ENCODE measurements around the gene DCTPP1. TPM values are rescaled to one million over a fixed set of nuclear protein-coding genes. Genes with fewer than 3 reads are reported as not detected.
"Not testable (repeated sequence)": the region's sequence is repeated elsewhere in the genome, so short reads cannot be mapped to it uniquely, and the experiment has no call there.

The DCTPP1 gene
- total and polyA plus RNA-seq, 2 donors from 2014 or later: 39.1 to 64.7 TPM

- Histone ChIP-seq H3K4me3 (ENCODE audit: low read length in 3 of 3) (no peak overlapping the region), H3K9ac (ENCODE audit: low read length in 3 of 3) (no peak overlapping the region), H3K27me3 (ENCODE audit: control insufficient read depth, insufficient read depth, low read length) (no peaks in the 10 kb centered on the region), H3K4me1 (ENCODE audit: control insufficient read depth in 2 of 3, insufficient read depth in 2 of 3, low read depth in 1 of 3, low read length in 3 of 3) (no peaks in the 10 kb centered on the region), H3K27ac (ENCODE audit: low read depth in 2 of 2, low read length in 2 of 2) (no peak overlapping the region), H3K36me3 (ENCODE audit: control insufficient read depth in 2 of 3, insufficient read depth in 3 of 3, low read length in 3 of 3) (no peaks in the 10 kb centered on the region), H3K9me3 (ENCODE audit: control insufficient read depth in 2 of 3, insufficient read depth in 1 of 3, low read length in 3 of 3) (no peaks in the 10 kb centered on the region)
- intact Hi-C loops (cut with DNase I): no loop called here
- FAIRE-seq: no peak
- TF ChIP-seq, protein P1, sequence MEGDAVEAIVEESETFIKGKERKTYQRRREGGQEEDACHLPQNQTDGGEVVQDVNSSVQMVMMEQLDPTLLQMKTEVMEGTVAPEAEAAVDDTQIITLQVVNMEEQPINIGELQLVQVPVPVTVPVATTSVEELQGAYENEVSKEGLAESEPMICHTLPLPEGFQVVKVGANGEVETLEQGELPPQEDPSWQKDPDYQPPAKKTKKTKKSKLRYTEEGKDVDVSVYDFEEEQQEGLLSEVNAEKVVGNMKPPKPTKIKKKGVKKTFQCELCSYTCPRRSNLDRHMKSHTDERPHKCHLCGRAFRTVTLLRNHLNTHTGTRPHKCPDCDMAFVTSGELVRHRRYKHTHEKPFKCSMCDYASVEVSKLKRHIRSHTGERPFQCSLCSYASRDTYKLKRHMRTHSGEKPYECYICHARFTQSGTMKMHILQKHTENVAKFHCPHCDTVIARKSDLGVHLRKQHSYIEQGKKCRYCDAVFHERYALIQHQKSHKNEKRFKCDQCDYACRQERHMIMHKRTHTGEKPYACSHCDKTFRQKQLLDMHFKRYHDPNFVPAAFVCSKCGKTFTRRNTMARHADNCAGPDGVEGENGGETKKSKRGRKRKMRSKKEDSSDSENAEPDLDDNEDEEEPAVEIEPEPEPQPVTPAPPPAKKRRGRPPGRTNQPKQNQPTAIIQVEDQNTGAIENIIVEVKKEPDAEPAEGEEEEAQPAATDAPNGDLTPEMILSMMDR (IDR thresholded peaks at IDR 0.05; ENCODE audit: borderline replicate concordance, extremely low read depth, insufficient read depth): no peak
- no peak for DNase-seq
Measured at GRCh38 chr16:30470170-30470512, 40.3 kb upstream of the DCTPP1 start.

GRCh38 chr16:30464078-30464477 lies 34.2 kb upstream of the DCTPP1 start:
- Histone ChIP-seq H3K9me3 (ENCODE audit: control insufficient read depth in 2 of 3, insufficient read depth in 1 of 3, low read length in 3 of 3) (no peaks in the 10 kb centered on the region), H3K4me1 (ENCODE audit: control insufficient read depth in 2 of 3, insufficient read depth in 2 of 3, low read depth in 1 of 3, low read length in 3 of 3) (no peaks in the 10 kb centered on the region), H3K27ac (ENCODE audit: low read depth in 2 of 2, low read length in 2 of 2) (no peak overlapping the region), H3K36me3 (ENCODE audit: control insufficient read depth in 2 of 3, insufficient read depth in 3 of 3, low read length in 3 of 3) (no peaks in the 10 kb centered on the region), H3K4me3 (ENCODE audit: low read length in 3 of 3) (no peak overlapping the region), H3K9ac (ENCODE audit: low read length in 3 of 3) (no peak overlapping the region), H3K27me3 (ENCODE audit: control insufficient read depth, insufficient read depth, low read length) (no peaks in the 10 kb centered on the region)
- FAIRE-seq (no peak), DNase-seq (no peak)
- intact Hi-C loops (cut with DNase I): no loop called here
- TF ChIP-seq, protein P1 (IDR thresholded peaks at IDR 0.05; ENCODE audit: borderline replicate concordance, extremely low read depth, insufficient read depth): no peak

DNA sequence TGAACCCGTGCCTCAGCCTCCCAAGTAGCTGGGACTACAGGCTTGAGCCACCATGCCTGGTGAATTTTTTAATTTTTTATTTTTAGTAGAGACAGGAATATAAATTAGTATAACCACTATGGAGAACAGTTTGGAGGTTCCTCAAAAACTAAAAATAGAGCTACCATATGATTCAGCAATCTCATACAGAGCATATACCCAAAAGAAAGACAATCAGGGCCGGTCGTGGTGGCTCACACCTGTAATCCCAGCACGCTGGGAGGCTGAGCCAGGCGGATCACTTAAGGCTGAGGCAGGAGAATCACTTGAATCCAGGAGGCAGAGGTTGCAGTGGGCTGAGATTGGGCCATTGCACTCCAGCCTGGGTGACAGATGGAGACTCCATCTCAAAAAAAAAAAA lies 31.6 kb upstream of the DCTPP1 start:
- H3K27me3 ChIP-seq (ENCODE audit: control insufficient read depth, insufficient read depth, low read length); H3K9me3 ChIP-seq (ENCODE audit: control insufficient read depth in 2 of 3, insufficient read depth in 1 of 3, low read length in 3 of 3); FAIRE-seq; H3K36me3 ChIP-seq (ENCODE audit: control insufficient read depth in 2 of 3, insufficient read depth in 3 of 3, low read length in 3 of 3); H3K4me3 ChIP-seq (ENCODE audit: low read length in 3 of 3); H3K4me1 ChIP-seq (ENCODE audit: control insufficient read depth in 2 of 3, insufficient read depth in 2 of 3, low read depth in 1 of 3, low read length in 3 of 3); intact Hi-C loops (cut with DNase I); DNase-seq; H3K9ac ChIP-seq (ENCODE audit: low read length in 3 of 3); H3K27ac ChIP-seq (ENCODE audit: low read depth in 2 of 2, low read length in 2 of 2): not testable (repeated sequence)

GRCh38 chr16:30459456-30459855 lies 29.6 kb upstream of the DCTPP1 start:
- intact Hi-C loops (cut with DNase I): loop anchor here (10.0 kb wide), 1 partner anchor 55 kb away; no protein-coding TSS in a partner anchor
- H3K27ac ChIP-seq (ENCODE audit: low read depth in 2 of 2, low read length in 2 of 2): no peak overlapping the region
- H3K9ac ChIP-seq (ENCODE audit: low read length in 3 of 3): no peak overlapping the region

More at GRCh38 chr16:30459456-30459855, 29.6 kb upstream of the DCTPP1 start:
- H3K27me3 ChIP-seq (ENCODE audit: control insufficient read depth, insufficient read depth, low read length): no peaks in the 10 kb centered on the region
- H3K36me3 ChIP-seq (ENCODE audit: control insufficient read depth in 2 of 3, insufficient read depth in 3 of 3, low read length in 3 of 3): no peaks in the 10 kb centered on the region
- TF ChIP-seq, protein P1 (IDR thresholded peaks at IDR 0.05; ENCODE audit: borderline replicate concordance, extremely low read depth, insufficient read depth): no peak
- H3K9me3 ChIP-seq (ENCODE audit: control insufficient read depth in 2 of 3, insufficient read depth in 1 of 3, low read length in 3 of 3): no peaks in the 10 kb centered on the region
- DNase-seq: peak in 3 of 5 donors; percentile 40 to 49 (median 43)
- no peak for FAIRE-seq
- H3K4me3 ChIP-seq (ENCODE audit: low read length in 3 of 3): no peak overlapping the region
- H3K4me1 ChIP-seq (ENCODE audit: control insufficient read depth in 2 of 3, insufficient read depth in 2 of 3, low read depth in 1 of 3, low read length in 3 of 3): no peaks in the 10 kb centered on the region

All from kidney (tissue), 14 donors.